ENCODE data around the gene BCOR.

The BCOR gene

DNA sequence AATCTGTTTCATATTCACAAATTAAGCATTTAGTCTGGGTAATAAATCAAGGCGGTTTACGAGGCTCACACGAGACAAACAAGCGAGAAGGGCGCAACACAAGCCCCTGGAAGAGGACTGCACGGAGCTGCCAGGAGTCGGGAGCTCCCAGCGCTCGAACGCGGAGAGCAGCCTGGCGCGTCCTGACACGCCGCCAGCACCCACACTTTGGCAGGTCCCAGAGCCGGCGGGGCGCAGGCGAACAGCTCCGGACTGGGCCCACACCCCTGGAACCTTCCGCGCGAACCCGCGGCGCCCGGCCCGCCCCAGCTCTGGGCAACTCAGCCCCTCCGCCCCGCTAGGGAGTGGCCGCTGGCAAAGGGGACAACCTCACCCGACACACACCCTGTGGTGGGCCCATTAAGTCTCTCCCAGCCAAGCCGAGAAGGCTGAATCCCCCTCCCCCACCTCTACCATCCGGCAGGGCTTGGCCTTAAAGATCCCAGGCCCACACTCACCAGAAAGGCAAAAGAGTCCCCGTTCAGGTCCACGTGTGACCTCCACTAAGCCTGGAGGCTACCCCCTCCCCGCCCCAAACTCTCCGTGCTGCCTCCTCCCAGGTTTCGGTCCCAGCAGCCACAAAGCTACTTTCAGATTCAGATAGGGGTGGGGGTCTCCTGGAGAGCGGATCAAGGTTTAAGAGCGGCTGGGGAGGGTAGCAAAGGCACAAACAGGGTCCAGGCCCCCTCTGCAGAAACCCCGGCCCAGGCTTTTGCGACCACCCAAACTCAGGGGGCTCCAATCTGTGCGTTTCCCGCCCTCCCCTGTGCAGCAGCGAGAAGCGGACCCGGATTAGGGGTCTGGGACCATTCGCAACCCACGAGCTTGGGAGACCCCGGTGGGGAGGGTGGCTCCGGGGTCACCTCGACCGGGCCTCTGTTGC lies 47.5 kb upstream of the BCOR start:
- TF ChIP-seq SPI1 (IDR thresholded peaks at IDR 0.05; ENCODE audit: borderline replicate concordance, low read depth): no peak
- H3K4me3 ChIP-seq (replicated peaks; ENCODE audit: insufficient read depth, low read length): peak overlapping the region; percentile 40
- DNase-seq (ENCODE audit: low read depth in 1 of 2, low spot score in 1 of 2): no peak
- H3K27me3 ChIP-seq (ENCODE audit: insufficient read depth, poor library complexity, severe bottlenecking): no peaks in the 10 kb centered on the region
- peak overlapping the region; percentile 86 for H3K27ac ChIP-seq (replicated peaks)

DNA sequence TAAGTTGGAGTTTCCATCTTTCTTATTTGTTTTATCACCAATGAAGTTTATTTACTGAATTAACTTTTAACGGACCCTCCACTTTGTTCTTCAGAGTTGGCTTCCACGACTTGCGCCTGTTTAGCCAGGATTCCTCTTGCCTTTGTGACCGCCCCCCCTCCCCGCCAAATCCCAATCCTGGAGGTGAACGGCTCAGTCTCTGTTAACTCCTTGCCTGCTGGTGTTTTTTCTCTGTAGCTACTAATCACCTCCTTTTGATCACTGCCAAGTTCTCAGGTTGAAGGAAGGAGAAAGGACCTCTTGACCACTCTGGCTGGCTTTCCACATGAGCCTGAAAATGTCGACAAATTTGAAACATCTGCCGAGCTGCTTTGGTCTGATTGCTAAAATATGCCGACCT lies 46.8 kb upstream of the BCOR start:
- Histone ChIP-seq H3K4me3 (replicated peaks; ENCODE audit: insufficient read depth, low read length) (no peak overlapping the region), H3K27me3 (ENCODE audit: insufficient read depth, poor library complexity, severe bottlenecking) (no peaks in the 10 kb centered on the region), H3K27ac (replicated peaks) (no peak overlapping the region)
- TF ChIP-seq, protein P1, sequence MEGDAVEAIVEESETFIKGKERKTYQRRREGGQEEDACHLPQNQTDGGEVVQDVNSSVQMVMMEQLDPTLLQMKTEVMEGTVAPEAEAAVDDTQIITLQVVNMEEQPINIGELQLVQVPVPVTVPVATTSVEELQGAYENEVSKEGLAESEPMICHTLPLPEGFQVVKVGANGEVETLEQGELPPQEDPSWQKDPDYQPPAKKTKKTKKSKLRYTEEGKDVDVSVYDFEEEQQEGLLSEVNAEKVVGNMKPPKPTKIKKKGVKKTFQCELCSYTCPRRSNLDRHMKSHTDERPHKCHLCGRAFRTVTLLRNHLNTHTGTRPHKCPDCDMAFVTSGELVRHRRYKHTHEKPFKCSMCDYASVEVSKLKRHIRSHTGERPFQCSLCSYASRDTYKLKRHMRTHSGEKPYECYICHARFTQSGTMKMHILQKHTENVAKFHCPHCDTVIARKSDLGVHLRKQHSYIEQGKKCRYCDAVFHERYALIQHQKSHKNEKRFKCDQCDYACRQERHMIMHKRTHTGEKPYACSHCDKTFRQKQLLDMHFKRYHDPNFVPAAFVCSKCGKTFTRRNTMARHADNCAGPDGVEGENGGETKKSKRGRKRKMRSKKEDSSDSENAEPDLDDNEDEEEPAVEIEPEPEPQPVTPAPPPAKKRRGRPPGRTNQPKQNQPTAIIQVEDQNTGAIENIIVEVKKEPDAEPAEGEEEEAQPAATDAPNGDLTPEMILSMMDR (IDR thresholded peaks at IDR 0.05; ENCODE audit: insufficient read depth, low read length): no peak
- TF ChIP-seq SPI1 (IDR thresholded peaks at IDR 0.05; ENCODE audit: borderline replicate concordance, low read depth): no peak
- no peak for TF ChIP-seq GABPA (IDR thresholded peaks at IDR 0.05; ENCODE audit: low read depth)
- TF ChIP-seq POLR2AphosphoS5 (IDR thresholded peaks at IDR 0.05; ENCODE audit: low read depth): no peak
- TF ChIP-seq, protein P2, sequence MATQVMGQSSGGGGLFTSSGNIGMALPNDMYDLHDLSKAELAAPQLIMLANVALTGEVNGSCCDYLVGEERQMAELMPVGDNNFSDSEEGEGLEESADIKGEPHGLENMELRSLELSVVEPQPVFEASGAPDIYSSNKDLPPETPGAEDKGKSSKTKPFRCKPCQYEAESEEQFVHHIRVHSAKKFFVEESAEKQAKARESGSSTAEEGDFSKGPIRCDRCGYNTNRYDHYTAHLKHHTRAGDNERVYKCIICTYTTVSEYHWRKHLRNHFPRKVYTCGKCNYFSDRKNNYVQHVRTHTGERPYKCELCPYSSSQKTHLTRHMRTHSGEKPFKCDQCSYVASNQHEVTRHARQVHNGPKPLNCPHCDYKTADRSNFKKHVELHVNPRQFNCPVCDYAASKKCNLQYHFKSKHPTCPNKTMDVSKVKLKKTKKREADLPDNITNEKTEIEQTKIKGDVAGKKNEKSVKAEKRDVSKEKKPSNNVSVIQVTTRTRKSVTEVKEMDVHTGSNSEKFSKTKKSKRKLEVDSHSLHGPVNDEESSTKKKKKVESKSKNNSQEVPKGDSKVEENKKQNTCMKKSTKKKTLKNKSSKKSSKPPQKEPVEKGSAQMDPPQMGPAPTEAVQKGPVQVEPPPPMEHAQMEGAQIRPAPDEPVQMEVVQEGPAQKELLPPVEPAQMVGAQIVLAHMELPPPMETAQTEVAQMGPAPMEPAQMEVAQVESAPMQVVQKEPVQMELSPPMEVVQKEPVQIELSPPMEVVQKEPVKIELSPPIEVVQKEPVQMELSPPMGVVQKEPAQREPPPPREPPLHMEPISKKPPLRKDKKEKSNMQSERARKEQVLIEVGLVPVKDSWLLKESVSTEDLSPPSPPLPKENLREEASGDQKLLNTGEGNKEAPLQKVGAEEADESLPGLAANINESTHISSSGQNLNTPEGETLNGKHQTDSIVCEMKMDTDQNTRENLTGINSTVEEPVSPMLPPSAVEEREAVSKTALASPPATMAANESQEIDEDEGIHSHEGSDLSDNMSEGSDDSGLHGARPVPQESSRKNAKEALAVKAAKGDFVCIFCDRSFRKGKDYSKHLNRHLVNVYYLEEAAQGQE (IDR thresholded peaks at IDR 0.05; ENCODE audit: insufficient replicate concordance, low read depth): no peak
- DNase-seq (ENCODE audit: low read depth in 1 of 2, low spot score in 1 of 2): no peak

DNA sequence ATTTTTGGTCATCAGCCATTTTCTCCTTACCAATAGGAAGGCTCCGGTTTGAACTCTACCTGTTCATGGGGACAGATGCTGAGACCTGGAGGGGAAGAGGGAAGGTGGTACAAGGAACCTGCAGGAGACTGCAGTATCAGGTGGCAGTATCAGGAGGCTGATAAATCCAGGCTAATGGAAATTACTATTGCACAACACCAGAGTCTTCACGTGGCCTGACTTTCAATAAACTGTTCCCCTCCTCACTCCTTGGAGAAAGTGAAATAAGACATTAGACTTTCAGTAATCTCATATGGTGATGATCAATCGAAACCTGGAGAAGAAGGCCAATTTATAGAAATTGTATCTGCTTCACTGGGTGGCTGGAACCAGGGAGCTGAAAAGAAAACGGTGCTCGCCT lies 46.2 kb upstream of the BCOR start:
- no peak for DNase-seq (ENCODE audit: low read depth in 1 of 2, low spot score in 1 of 2)
- Histone ChIP-seq H3K4me3 (replicated peaks; ENCODE audit: insufficient read depth, low read length) (no peak overlapping the region), H3K27ac (replicated peaks) (no peak overlapping the region), H3K27me3 (ENCODE audit: insufficient read depth, poor library complexity, severe bottlenecking) (no peaks in the 10 kb centered on the region)
- TF ChIP-seq POLR2AphosphoS5 (IDR thresholded peaks at IDR 0.05; ENCODE audit: low read depth): no peak
- no peak for TF ChIP-seq SPI1 (IDR thresholded peaks at IDR 0.05; ENCODE audit: borderline replicate concordance, low read depth)
- no peak for TF ChIP-seq GABPA (IDR thresholded peaks at IDR 0.05; ENCODE audit: low read depth)
- TF ChIP-seq, protein P2 (IDR thresholded peaks at IDR 0.05; ENCODE audit: insufficient replicate concordance, low read depth): no peak
- TF ChIP-seq, protein P1 (IDR thresholded peaks at IDR 0.05; ENCODE audit: insufficient read depth, low read length): no peak

DNA sequence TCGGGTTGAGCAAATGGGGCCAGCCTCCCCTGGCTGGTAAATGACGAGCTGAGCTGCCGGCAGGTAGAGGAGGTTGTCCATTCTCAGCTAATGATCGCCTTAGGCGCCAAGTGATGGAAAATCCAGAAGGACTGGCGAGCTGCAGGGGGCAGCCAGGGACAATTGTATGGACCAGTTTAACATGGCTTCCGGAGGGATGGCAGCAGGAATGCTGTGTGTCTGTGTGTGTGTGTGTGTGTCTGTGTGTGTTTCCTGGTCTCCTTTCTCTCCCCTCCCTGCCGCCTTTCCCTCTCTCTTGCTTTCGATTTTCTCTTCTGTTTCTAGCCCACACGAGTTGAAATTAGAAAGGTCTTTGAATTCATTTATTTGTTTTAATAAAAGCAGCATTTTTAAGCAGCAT lies 45.2 kb upstream of the BCOR start:
- TF ChIP-seq GABPA (IDR thresholded peaks at IDR 0.05; ENCODE audit: low read depth): no peak
- TF ChIP-seq SPI1 (IDR thresholded peaks at IDR 0.05; ENCODE audit: borderline replicate concordance, low read depth): no peak
- TF ChIP-seq, protein P2 (IDR thresholded peaks at IDR 0.05; ENCODE audit: insufficient replicate concordance, low read depth): no peak
- TF ChIP-seq, protein P1 (IDR thresholded peaks at IDR 0.05; ENCODE audit: insufficient read depth, low read length): no peak
- no peak for TF ChIP-seq POLR2AphosphoS5 (IDR thresholded peaks at IDR 0.05; ENCODE audit: low read depth)
- no peak for DNase-seq (ENCODE audit: low read depth in 1 of 2, low spot score in 1 of 2)
- H3K4me3 ChIP-seq (replicated peaks; ENCODE audit: insufficient read depth, low read length): no peak overlapping the region
- H3K27me3 ChIP-seq (ENCODE audit: insufficient read depth, poor library complexity, severe bottlenecking): no peaks in the 10 kb centered on the region
- H3K27ac ChIP-seq (replicated peaks): no peak overlapping the region
